ENCODE measurements around the gene GTF2F2. TPM values are rescaled to one million over a fixed set of nuclear protein-coding genes. Genes with fewer than 3 reads are reported as not detected.
"Not testable (repeated sequence)": the region's sequence is repeated elsewhere in the genome, so short reads cannot be mapped to it uniquely, and the experiment has no call there.

Gene GTF2F2
- total and polyA plus RNA-seq, 2 experiments from 2014 or later, result 42.1 to 75.6 TPM

GRCh38 chr13:45243077-45243476 is 122.8 kb downstream of the GTF2F2 start:
- no peaks in the 10 kb centered on the region for H3F3A ChIP-seq (replicated peaks; ENCODE audit: low read depth)
- DNase-seq (ENCODE audit: low spot score) (no peak), ATAC-seq (peak; percentile 80)
- no peaks in the 10 kb centered on the region for H3K4me1 ChIP-seq (ENCODE audit: insufficient read depth)
- H3K4me3 Mint-ChIP-seq, result no peak overlapping the region
- H3K4me2 ChIP-seq, result no peak overlapping the region
- H3K4me1 Mint-ChIP-seq, result peaks cover 11% of the 10 kb centered on the region
- no peaks in the 10 kb centered on the region; the same call in 2 of the 3 replicates for H3K9me3 Mint-ChIP-seq
- no peak overlapping the region for H3K4me3 ChIP-seq
- no peak overlapping the region for H3K27ac Mint-ChIP-seq
- no peaks in the 10 kb centered on the region for H3K27me3 ChIP-seq (ENCODE audit: insufficient read depth)
- TF ChIP-seq ZNF331 (CRISPR knock-in tag; IDR thresholded peaks at IDR 0.05; ENCODE audit: low read depth), result no peak
- peaks cover 17% of the 10 kb centered on the region; the same call in 1 of the 2 replicates for H3K79me2 ChIP-seq (replicated peaks; ENCODE audit: insufficient read depth)
- no peaks in the 10 kb centered on the region for H3K36me3 ChIP-seq (ENCODE audit: insufficient read depth)
- no peaks in the 10 kb centered on the region for H3K9me2 ChIP-seq (ENCODE audit: insufficient read depth)
- H3K27ac ChIP-seq (ENCODE audit: low read depth), result no peak overlapping the region
- H4K20me1 ChIP-seq (replicated peaks; ENCODE audit: insufficient read depth), result no peaks in the 10 kb centered on the region
- no peak overlapping the region for H2AFZ ChIP-seq
- peaks cover 2% of the 10 kb centered on the region; the same call in 1 of the 3 replicates for H3K36me3 Mint-ChIP-seq (ENCODE audit: low read depth)
- peaks cover 3% of the 10 kb centered on the region for H3K27me3 Mint-ChIP-seq (ENCODE audit: insufficient read depth, low read depth, poor library complexity)

- peaks cover 11% of the 10 kb centered on the region for H3K4me1 Mint-ChIP-seq
- not testable (repeated sequence) for H3K9me2 ChIP-seq (ENCODE audit: insufficient read depth); H3K4me3 Mint-ChIP-seq
Measured at GRCh38 chr13:45244736-45245135, 124.4 kb downstream of the GTF2F2 start.

GRCh38 chr13:45249662-45250061 is 129.4 kb downstream of the GTF2F2 start:
- no peak overlapping the region for H2AFZ ChIP-seq
- no peaks in the 10 kb centered on the region for H3K9me2 ChIP-seq (ENCODE audit: insufficient read depth)
- TF ChIP-seq JUNB (IDR thresholded peaks at IDR 0.05; ENCODE audit: unreplicated experiment) (no peak), NANOG (IDR thresholded peaks at IDR 0.05; ENCODE audit: borderline replicate concordance) (no peak), CREB1 (CRISPR knock-in tag; IDR thresholded peaks at IDR 0.05; ENCODE audit: low read depth) (no peak), EZH2phosphoT487 (IDR thresholded peaks at IDR 0.05; ENCODE audit: unreplicated experiment) (no peak), REST (IDR thresholded peaks at IDR 0.05; ENCODE audit: unreplicated experiment) (no peak), EZH2 (IDR thresholded peaks at IDR 0.05; ENCODE audit: low read depth, unreplicated experiment) (no peak)
- DNase-seq (ENCODE audit: low spot score) (no peak), ATAC-seq (no peak)
- H3K4me3 Mint-ChIP-seq, result no peak overlapping the region
- H3F3A ChIP-seq (replicated peaks; ENCODE audit: low read depth), result no peaks in the 10 kb centered on the region
- no peaks in the 10 kb centered on the region for H3K27me3 ChIP-seq (ENCODE audit: insufficient read depth)
- H3K4me3 ChIP-seq, result no peak overlapping the region
- no peaks in the 10 kb centered on the region for H3K36me3 ChIP-seq (ENCODE audit: insufficient read depth)
- no peak overlapping the region for H3K27ac Mint-ChIP-seq
- no peaks in the 10 kb centered on the region; the same call in 2 of the 3 replicates for H3K9me3 Mint-ChIP-seq
- H3K79me2 ChIP-seq (replicated peaks; ENCODE audit: insufficient read depth), result no peaks in the 10 kb centered on the region
- no peak overlapping the region for H3K4me2 ChIP-seq
- H3K4me1 Mint-ChIP-seq, result no peaks in the 10 kb centered on the region; the same call in 2 of the 3 replicates
- H3K36me3 Mint-ChIP-seq (ENCODE audit: low read depth), result peaks cover 11% of the 10 kb centered on the region; the same call in 2 of the 3 replicates
- no peaks in the 10 kb centered on the region for H3K27me3 Mint-ChIP-seq (ENCODE audit: insufficient read depth, low read depth, poor library complexity)
- H4K20me1 ChIP-seq (replicated peaks; ENCODE audit: insufficient read depth), result no peaks in the 10 kb centered on the region
- 0 out of 2 replicates have a peak overlapping the region, but pooled peaks have one; percentile 4 for H3K27ac ChIP-seq (ENCODE audit: low read depth)
- H3K4me1 ChIP-seq (ENCODE audit: insufficient read depth), result no peaks in the 10 kb centered on the region

More at GRCh38 chr13:45244736-45245135, 124.4 kb downstream of the GTF2F2 start:
- not testable (repeated sequence) for H3K4me1 ChIP-seq (ENCODE audit: insufficient read depth); H2AFZ ChIP-seq; H3K36me3 Mint-ChIP-seq (ENCODE audit: low read depth); H3F3A ChIP-seq (replicated peaks; ENCODE audit: low read depth); H3K4me3 ChIP-seq; H3K27ac Mint-ChIP-seq; H3K27me3 ChIP-seq (ENCODE audit: insufficient read depth); H3K4me2 ChIP-seq; H3K9me3 Mint-ChIP-seq; H3K27ac ChIP-seq (ENCODE audit: low read depth); H3K36me3 ChIP-seq (ENCODE audit: insufficient read depth); DNase-seq (ENCODE audit: low spot score); H3K27me3 Mint-ChIP-seq (ENCODE audit: insufficient read depth, low read depth, poor library complexity); ATAC-seq; H4K20me1 ChIP-seq (replicated peaks; ENCODE audit: insufficient read depth)
- H3K79me2 ChIP-seq (replicated peaks; ENCODE audit: insufficient read depth), result peaks cover 17% of the 10 kb centered on the region; the same call in 1 of the 2 replicates

Data from GM23338 (cell line).